Measurements from ENCODE around the gene GFOD2.

GRCh38 chr16:67679935-67680897 is 38.9 kb downstream of the GFOD2 start:
- TF ChIP-seq POLR2AphosphoS5 (IDR thresholded peaks at IDR 0.05) (no peak), POLR2A (IDR thresholded peaks at IDR 0.05) (no peak)

All from transverse colon (tissue), 3 donors.